ENCODE results near the gene NIM1K. TPM values are rescaled to one million over a fixed set of nuclear protein-coding genes. Genes with fewer than 3 reads are reported as not detected.

The NIM1K gene
- total and polyA plus RNA-seq, 2 of the 4 experiments (the other 2 are of a cell fraction), result 0.54 to 0.68 TPM

DNA sequence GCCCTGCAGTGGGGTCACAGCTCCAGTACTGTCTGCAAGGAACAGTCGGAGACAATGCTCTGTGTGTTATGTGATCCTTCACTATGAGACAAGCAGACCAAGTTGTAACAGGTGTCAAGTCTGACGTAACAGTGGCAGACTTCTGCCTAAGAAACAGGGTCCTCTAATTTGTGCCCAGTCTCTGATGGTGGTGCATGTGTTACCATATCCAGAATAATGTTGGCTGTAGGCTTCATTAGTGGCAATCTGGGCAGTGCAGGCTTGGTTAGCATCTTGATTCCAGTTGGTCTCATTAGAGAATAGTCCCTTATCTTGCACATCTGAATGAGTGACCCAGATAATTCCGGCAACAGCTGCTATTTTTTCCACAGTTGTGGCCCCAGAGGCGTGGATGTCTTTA lies 37.6 kb upstream of the NIM1K start:
- TF ChIP-seq CHD1 (IDR thresholded peaks at IDR 0.05; ENCODE audit: low read depth, low read length) (no peak), MXI1 (IDR thresholded peaks at IDR 0.05; ENCODE audit: borderline replicate concordance, low read depth, low read length) (no peak)
- Histone ChIP-seq H3K27ac (ENCODE audit: insufficient read depth, low read length) (no peak overlapping the region), H3K23ac (ENCODE audit: low read depth, low read length) (no peak overlapping the region), H3K79me1 (ENCODE audit: low read depth in 1 of 2, low read length in 2 of 2) (peaks cover 54 to 82% of the 10 kb centered on the region in 2 experiments), H3K4me2 (ENCODE audit: low read depth, low read length) (no peak overlapping the region), H3K4me3 (ENCODE audit: insufficient read depth, low read depth, low read length) (no peak overlapping the region), H3K14ac (replicated peaks; ENCODE audit: low read depth, low read length) (no peak overlapping the region), H4K5ac (ENCODE audit: low read depth, low read length) (no peak overlapping the region), H2BK20ac (ENCODE audit: low read depth, low read length) (no peak overlapping the region), H3K4ac (ENCODE audit: low read depth, low read length) (no peak overlapping the region), H2AFZ (replicated peaks; ENCODE audit: low read length, poor library complexity) (no peak overlapping the region), H2BK15ac (ENCODE audit: low read depth, low read length) (no peak overlapping the region), H3K36me3 (ENCODE audit: control insufficient read depth, insufficient read depth, low read length) (peaks cover 13% of the 10 kb centered on the region; the same call in 1 of the 2 replicates), H3K56ac (ENCODE audit: extremely low read depth, insufficient read depth, low read length) (no peak overlapping the region), H2AK9ac (replicated peaks; ENCODE audit: low read depth, low read length, poor library complexity) (no peak overlapping the region), H3K9me3 (ENCODE audit: control insufficient read depth, insufficient read depth, low read length) (no peaks in the 10 kb centered on the region), H4K91ac (ENCODE audit: insufficient read depth, low read depth, low read length) (no peak overlapping the region), H2AK5ac (ENCODE audit: low read depth, low read length) (no peak overlapping the region), H3K4me1 (ENCODE audit: control insufficient read depth, insufficient read depth, low read length) (peaks cover 2% of the 10 kb centered on the region; the same call in 1 of the 2 replicates), H2BK120ac (ENCODE audit: low read depth, low read length) (no peak overlapping the region), H3K9ac (ENCODE audit: low read depth, low read length) (no peak overlapping the region), H4K8ac (ENCODE audit: low read depth in 2 of 2, low read length in 2 of 2) (no peak overlapping the region), H3K9me1 (ENCODE audit: insufficient read depth, low read length) (peaks cover 9% of the 10 kb centered on the region), H2BK5ac (ENCODE audit: low read depth, low read length, poor library complexity, severe bottlenecking) (no peak overlapping the region), H4K20me1 (ENCODE audit: insufficient read depth, low read length) (peaks cover 35% of the 10 kb centered on the region), H3K18ac (ENCODE audit: low read depth, low read length) (no peak overlapping the region), H3K27me3 (ENCODE audit: control insufficient read depth, insufficient read depth, low read length) (no peaks in the 10 kb centered on the region)
- ATAC-seq (ENCODE audit: low read depth), result no peak
- in situ Hi-C loops (cut with MboI; ENCODE audit: low sequenced_read_pairs) (no loop called here), intact Hi-C loops (cut with micrococcal nuclease) (no loop called here), dilution Hi-C loops (cut with HindIII; ENCODE audit: low sequenced_read_pairs, unreplicated experiment) (no loop called here)
- WGBS, 2 experiments (ENCODE audit: extremely low coverage in 2 of 2, insufficient read length in 1 of 2), result no CpG with 5 or more reads among the region's 4 CpGs
- ChIA-PET CTCF (no interaction called here), POLR2A (ENCODE audit: unreplicated experiment) (no interaction called here)
- DNase-seq, result no peak
- BruUV-seq (replicated peaks), result no TSS peak

Measured in IMR-90 (cell line).